SK-N-SH (cell line): Measurements from ENCODE around the gene PADI2.

Experiments used
- CTCF ChIP-seq: fragments of 200-600 bp; sonication (generic); IDR thresholded peaks from 2 replicates; pipeline ENCODE4 v1.6.1; 2017; ENCODE audit warnings: antibody characterized with exemption, mild to moderate bottlenecking, moderate library complexity
- EP300 ChIP-seq, 2 experiments: IDR thresholded peaks; 2 replicates each; pipeline versions ENCODE4 v1.4.0 to v1.6.1; 2012; ENCODE audit warnings: borderline replicate concordance in 1 of 2, low read depth in 1 of 2, low read length in 1 of 2
- EZH2phosphoT487 ChIP-seq: fragments of 200-600 bp; sonication (generic); IDR thresholded peaks from 2 replicates; pipeline ENCODE4 v1.6.1; 2017; ENCODE audit warnings: low read depth, mixed run types, mild to moderate bottlenecking, antibody characterized with exemption, moderate library complexity, borderline replicate concordance
- NFIC ChIP-seq: IDR thresholded peaks from 2 replicates; pipeline ENCODE4 v1.4.0; 2012; ENCODE audit warnings: borderline replicate concordance
- RXRA ChIP-seq: IDR thresholded peaks from 2 replicates; pipeline ENCODE4 v1.4.0; 2012; ENCODE audit warnings: low read depth, mild to moderate bottlenecking, borderline replicate concordance
- SIN3A ChIP-seq: IDR thresholded peaks from 2 replicates; pipeline ENCODE4 v1.6.1; 2012; ENCODE audit warnings: low read depth, mild to moderate bottlenecking, low read length, moderate library complexity, borderline replicate concordance

DNA sequence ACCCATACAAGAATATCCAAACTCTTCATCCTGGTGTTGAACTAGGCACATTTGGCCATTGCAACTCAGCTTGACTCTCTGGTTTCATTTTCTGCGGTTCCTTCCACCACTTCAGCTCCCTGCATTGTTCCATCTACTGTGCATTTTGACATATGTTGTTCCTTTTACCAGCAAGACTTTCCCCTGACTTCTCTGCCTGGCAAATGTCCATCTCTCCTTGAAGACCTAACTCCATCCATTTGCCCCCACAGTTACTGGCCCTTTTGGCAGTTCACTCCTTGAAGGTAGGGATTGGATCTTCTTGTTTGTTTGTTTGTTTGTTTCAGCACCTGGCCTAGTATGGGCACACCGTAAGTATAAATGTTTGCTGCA is 8.7 kb downstream of the PADI2 start:
- no peak for TF ChIP-seq CTCF
- TF ChIP-seq NFIC: no peak
- TF ChIP-seq EP300 (IDR thresholded peaks at IDR 0.05; ENCODE audit: borderline replicate concordance in 1 of 2, low read depth in 1 of 2, low read length in 1 of 2): no peak
- TF ChIP-seq SIN3A: no peak
- TF ChIP-seq RXRA: no peak
- no peak for TF ChIP-seq EZH2phosphoT487
